Stimulated activated CD8-positive, alpha-beta memory T cell treated with anti-CD3 and anti-CD28 coated beads, Interleukin-4, amount 100 ng/mL, for 48 hours (primary cell): ENCODE measurements around the gene CALCB.

Experiments used
- DNase-seq: peaks from one replicate; pipeline ENCODE4 v3.0.0-alpha.2; 2020

CALCB gene

GRCh38 chr11:15119352-15119751, 46.0 kb downstream of the CALCB start:
- DNase-seq = no peak

- DNase-seq = no peak
Observed at GRCh38 chr11:15119826-15120225, 46.4 kb downstream of the CALCB start.

GRCh38 chr11:15123849-15124248, 50.5 kb downstream of the CALCB start:
- no peak for DNase-seq

GRCh38 chr11:15124528-15124927, 51.1 kb downstream of the CALCB start:
- DNase-seq = no peak

GRCh38 chr11:15127341-15127740, 53.9 kb downstream of the CALCB start:
- no peak for DNase-seq
